Loucy (cell line): ENCODE data around the gene TMEM273.

ENCODE experiments used
- EZH2phosphoT487 ChIP-seq: fragments of 200-600 bp; IDR thresholded peaks from 2 replicates; pipeline ENCODE4 v1.6.1; 2018; ENCODE audit warnings: antibody characterized with exemption, mild to moderate bottlenecking, moderate library complexity, borderline replicate concordance
- TF ChIP-seq, protein P1 (sequence below): fragments of 200-600 bp; sonication (generic); conservative IDR thresholded peaks from 2 replicates; pipeline ENCODE4 v1.5.1; 2014; ENCODE audit warnings: mild to moderate bottlenecking, antibody characterized with exemption, low read length

DNA sequence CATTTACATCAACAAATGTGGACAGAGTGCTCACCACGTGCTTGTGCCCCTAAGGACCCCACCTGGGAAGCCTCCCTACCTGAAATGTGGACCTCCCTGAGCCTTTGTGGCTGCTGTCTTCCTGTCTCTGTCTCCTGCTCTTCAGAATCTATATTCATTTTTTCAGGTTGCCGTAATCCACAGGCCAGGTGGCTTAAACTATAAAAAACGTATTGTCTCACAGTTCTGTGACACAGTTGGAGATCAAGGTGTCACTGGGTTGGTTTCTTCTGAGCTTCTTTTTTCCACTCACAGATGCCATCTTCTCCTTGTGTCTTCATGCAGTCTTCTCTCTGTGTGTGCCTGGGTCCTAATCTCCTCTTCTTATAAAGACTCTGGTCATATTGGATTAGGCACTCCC, 67.3 kb downstream of the TMEM273 start:
- TF ChIP-seq, protein P1, sequence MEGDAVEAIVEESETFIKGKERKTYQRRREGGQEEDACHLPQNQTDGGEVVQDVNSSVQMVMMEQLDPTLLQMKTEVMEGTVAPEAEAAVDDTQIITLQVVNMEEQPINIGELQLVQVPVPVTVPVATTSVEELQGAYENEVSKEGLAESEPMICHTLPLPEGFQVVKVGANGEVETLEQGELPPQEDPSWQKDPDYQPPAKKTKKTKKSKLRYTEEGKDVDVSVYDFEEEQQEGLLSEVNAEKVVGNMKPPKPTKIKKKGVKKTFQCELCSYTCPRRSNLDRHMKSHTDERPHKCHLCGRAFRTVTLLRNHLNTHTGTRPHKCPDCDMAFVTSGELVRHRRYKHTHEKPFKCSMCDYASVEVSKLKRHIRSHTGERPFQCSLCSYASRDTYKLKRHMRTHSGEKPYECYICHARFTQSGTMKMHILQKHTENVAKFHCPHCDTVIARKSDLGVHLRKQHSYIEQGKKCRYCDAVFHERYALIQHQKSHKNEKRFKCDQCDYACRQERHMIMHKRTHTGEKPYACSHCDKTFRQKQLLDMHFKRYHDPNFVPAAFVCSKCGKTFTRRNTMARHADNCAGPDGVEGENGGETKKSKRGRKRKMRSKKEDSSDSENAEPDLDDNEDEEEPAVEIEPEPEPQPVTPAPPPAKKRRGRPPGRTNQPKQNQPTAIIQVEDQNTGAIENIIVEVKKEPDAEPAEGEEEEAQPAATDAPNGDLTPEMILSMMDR: no peak
- TF ChIP-seq EZH2phosphoT487: no peak
